Neural cell (in vitro differentiated cells): Measurements from ENCODE around the gene ZFPM1. TPM values are rescaled to one million over a fixed set of nuclear protein-coding genes. Genes with fewer than 3 reads are reported as not detected.

Source experiments
- H2AFZ ChIP-seq: fragments of 200-600, 300-800 bp; sonication (generic), shearing (Covaris generic); 2 replicates; pipeline ENCODE4 v1.6.0; 2014; ENCODE audit warnings: low read depth, mild to moderate bottlenecking, antibody characterized with exemption, low read length, moderate library complexity
- H3F3A ChIP-seq: fragments of 200-600 bp; shearing (Covaris generic); 2 replicates; pipeline ENCODE4 v1.6.1; 2016; ENCODE audit warnings: mild to moderate bottlenecking, moderate library complexity, mixed read lengths, antibody characterized with exemption, low read length; ENCODE audit not compliant: insufficient read depth, poor library complexity, severe bottlenecking
- H3K27ac ChIP-seq: fragments of 200-600, 300-800 bp; sonication (generic), shearing (Covaris generic); 2 replicates; pipeline ENCODE4 v1.5.1; 2014; ENCODE audit warnings: mild to moderate bottlenecking, low read length, moderate library complexity
- H3K27me3 ChIP-seq: fragments of 300-800, 200-600 bp; sonication (generic), shearing (Covaris generic); 2 replicates; pipeline ENCODE4 v1.6.0; 2014; ENCODE audit warnings: mild to moderate bottlenecking, low read depth, low read length, moderate library complexity; ENCODE audit not compliant: insufficient read depth
- H3K36me3 ChIP-seq: fragments of 300-800, 200-600 bp; sonication (generic), shearing (Covaris generic); 2 replicates; pipeline ENCODE4 v1.5.1; 2014; ENCODE audit warnings: mild to moderate bottlenecking, antibody characterized with exemption, low read length, moderate library complexity; ENCODE audit not compliant: insufficient read depth
- H3K4me2 ChIP-seq: fragments of 300-800, 200-600 bp; sonication (generic), shearing (Covaris generic); 2 replicates; pipeline ENCODE4 v1.6.0; 2014; ENCODE audit warnings: mild to moderate bottlenecking, low read length
- H3K4me3 ChIP-seq: fragments of 300-800, 200-600 bp; sonication (generic), shearing (Covaris generic); 2 replicates; pipeline ENCODE4 v1.5.1; 2014; ENCODE audit warnings: mild to moderate bottlenecking, low read length, moderate library complexity
- H3K79me2 ChIP-seq: fragments of 200-600 bp; shearing (Covaris generic); replicated peaks from 2 replicates; pipeline ENCODE4 v1.6.0; 2014; ENCODE audit warnings: mild to moderate bottlenecking, low read length, moderate library complexity; ENCODE audit not compliant: insufficient read depth
- H3K9ac ChIP-seq: fragments of 300-800, 200-600 bp; sonication (generic), shearing (Covaris generic); 2 replicates; pipeline ENCODE4 v1.6.1; 2016; ENCODE audit warnings: mild to moderate bottlenecking, low read length, mixed read lengths
- H3K9me2 ChIP-seq: fragments of 200-600 bp; shearing (Covaris generic); 2 replicates; pipeline ENCODE4 v1.6.1; 2016; ENCODE audit warnings: mild to moderate bottlenecking, low read length, mixed read lengths; ENCODE audit not compliant: insufficient read depth
- H3K9me3 ChIP-seq: fragments of 200-600, 300-800 bp; sonication (generic), shearing (Covaris generic); 2 replicates; pipeline ENCODE4 v1.6.1; 2016; ENCODE audit warnings: mild to moderate bottlenecking, mixed run types, low read length, moderate library complexity, mixed read lengths
- H4K20me1 ChIP-seq: fragments of 200-600 bp; shearing (Covaris generic); 2 replicates; pipeline ENCODE4 v1.6.1; 2016; ENCODE audit warnings: mild to moderate bottlenecking, mixed run types; ENCODE audit not compliant: insufficient read depth
- CTCF ChIP-seq: fragments of 450-650 bp; IDR thresholded peaks from 2 replicates; pipeline ENCODE4 v1.5.1; 2014; ENCODE audit warnings: antibody characterized with exemption, mild to moderate bottlenecking, moderate library complexity; ENCODE audit not compliant: poor library complexity, severe bottlenecking
- EP300 ChIP-seq: fragments of 450-650 bp; conservative IDR thresholded peaks from 2 replicates; pipeline ENCODE4 v1.6.1; 2014; ENCODE audit warnings: antibody characterized with exemption, mild to moderate bottlenecking, moderate library complexity; ENCODE audit not compliant: poor library complexity, severe bottlenecking
- EZH2 ChIP-seq: fragments of 200-600, 300-800 bp; shearing (Covaris generic), sonication (generic); IDR thresholded peaks from 2 replicates; pipeline ENCODE4 v1.6.1; 2014; ENCODE audit warnings: antibody characterized with exemption, low read length, borderline replicate concordance, mild to moderate bottlenecking; ENCODE audit not compliant: insufficient read depth, poor library complexity, severe bottlenecking
- MXI1 ChIP-seq: fragments of 450-650 bp; conservative IDR thresholded peaks from 2 replicates; pipeline ENCODE4 v1.6.1; 2014; ENCODE audit warnings: antibody characterized with exemption, mild to moderate bottlenecking; ENCODE audit not compliant: poor library complexity, severe bottlenecking
- POLR2AphosphoS5 ChIP-seq: IDR thresholded peaks from 2 replicates; pipeline ENCODE4 v1.6.1; 2012
- RAD21 ChIP-seq: fragments of 450-650 bp; conservative IDR thresholded peaks from 2 replicates; pipeline ENCODE4 v1.6.1; 2014; ENCODE audit warnings: antibody characterized with exemption, mild to moderate bottlenecking, moderate library complexity
- SMC3 ChIP-seq: fragments of 450-650 bp; conservative IDR thresholded peaks from 2 replicates; pipeline ENCODE4 v1.6.1; 2014; ENCODE audit warnings: antibody characterized with exemption, mild to moderate bottlenecking, moderate library complexity; ENCODE audit not compliant: poor library complexity
- TAF1 ChIP-seq: IDR thresholded peaks from 2 replicates; pipeline ENCODE4 v1.6.1; 2012; ENCODE audit warnings: low read depth
- polyA plus RNA-seq: library from polyadenylated mRNA; depleted of rRNA; stranded (reverse); fragments of >200 nt; gene quantifications from 2 replicates; pipeline ENCODE4 v1.2.3, GENCODE V29; 2014
- TF ChIP-seq, protein P1 (sequence below): IDR thresholded peaks from 2 replicates; pipeline ENCODE4 v1.6.1; 2012; ENCODE audit warnings: borderline replicate concordance

The ZFPM1 gene
- polyA plus RNA-seq, 1 donor from 2014 or later: 0.41 TPM

- Histone ChIP-seq H3K36me3 (no peaks in the 10 kb centered on the region), H3K4me2 (no peak overlapping the region), H4K20me1 (no peaks in the 10 kb centered on the region), H3K9ac (peak overlapping the region; percentile 38), H3K27ac (no peak overlapping the region), H3K4me3 (no peak overlapping the region), H3K79me2 (no peaks in the 10 kb centered on the region), H3F3A (no peaks in the 10 kb centered on the region), H3K27me3 (no peaks in the 10 kb centered on the region), H3K9me3 (no peaks in the 10 kb centered on the region), H2AFZ (no peak overlapping the region), H3K9me2 (no peaks in the 10 kb centered on the region)
- TF ChIP-seq CTCF (peak; percentile 68), TAF1 (no peak), SMC3 (peak; percentile 69), RAD21 (peak; percentile 67)
These were observed 108.6 kb downstream of the ZFPM1 start for GRCh38 chr16:88561485-88562359.

- no peaks in the 10 kb centered on the region for H3K9me2 ChIP-seq
- no peak overlapping the region for H3K9ac ChIP-seq
- H3K36me3 ChIP-seq: no peaks in the 10 kb centered on the region
- no peak overlapping the region for H2AFZ ChIP-seq
- no peaks in the 10 kb centered on the region for H3K27me3 ChIP-seq
- no peaks in the 10 kb centered on the region for H4K20me1 ChIP-seq
- H3K79me2 ChIP-seq: peaks cover 6% of the 10 kb centered on the region
- H3K9me3 ChIP-seq: no peaks in the 10 kb centered on the region
- no peak overlapping the region for H3K4me2 ChIP-seq
- H3K27ac ChIP-seq: no peak overlapping the region
- no peak overlapping the region for H3K4me3 ChIP-seq
- H3F3A ChIP-seq: no peaks in the 10 kb centered on the region
- TF ChIP-seq CTCF (no peak), MXI1 (no peak), SMC3 (no peak), EP300 (no peak), TAF1 (no peak), POLR2AphosphoS5 (no peak), RAD21 (no peak), EZH2 (no peak)
- TF ChIP-seq, protein P1, sequence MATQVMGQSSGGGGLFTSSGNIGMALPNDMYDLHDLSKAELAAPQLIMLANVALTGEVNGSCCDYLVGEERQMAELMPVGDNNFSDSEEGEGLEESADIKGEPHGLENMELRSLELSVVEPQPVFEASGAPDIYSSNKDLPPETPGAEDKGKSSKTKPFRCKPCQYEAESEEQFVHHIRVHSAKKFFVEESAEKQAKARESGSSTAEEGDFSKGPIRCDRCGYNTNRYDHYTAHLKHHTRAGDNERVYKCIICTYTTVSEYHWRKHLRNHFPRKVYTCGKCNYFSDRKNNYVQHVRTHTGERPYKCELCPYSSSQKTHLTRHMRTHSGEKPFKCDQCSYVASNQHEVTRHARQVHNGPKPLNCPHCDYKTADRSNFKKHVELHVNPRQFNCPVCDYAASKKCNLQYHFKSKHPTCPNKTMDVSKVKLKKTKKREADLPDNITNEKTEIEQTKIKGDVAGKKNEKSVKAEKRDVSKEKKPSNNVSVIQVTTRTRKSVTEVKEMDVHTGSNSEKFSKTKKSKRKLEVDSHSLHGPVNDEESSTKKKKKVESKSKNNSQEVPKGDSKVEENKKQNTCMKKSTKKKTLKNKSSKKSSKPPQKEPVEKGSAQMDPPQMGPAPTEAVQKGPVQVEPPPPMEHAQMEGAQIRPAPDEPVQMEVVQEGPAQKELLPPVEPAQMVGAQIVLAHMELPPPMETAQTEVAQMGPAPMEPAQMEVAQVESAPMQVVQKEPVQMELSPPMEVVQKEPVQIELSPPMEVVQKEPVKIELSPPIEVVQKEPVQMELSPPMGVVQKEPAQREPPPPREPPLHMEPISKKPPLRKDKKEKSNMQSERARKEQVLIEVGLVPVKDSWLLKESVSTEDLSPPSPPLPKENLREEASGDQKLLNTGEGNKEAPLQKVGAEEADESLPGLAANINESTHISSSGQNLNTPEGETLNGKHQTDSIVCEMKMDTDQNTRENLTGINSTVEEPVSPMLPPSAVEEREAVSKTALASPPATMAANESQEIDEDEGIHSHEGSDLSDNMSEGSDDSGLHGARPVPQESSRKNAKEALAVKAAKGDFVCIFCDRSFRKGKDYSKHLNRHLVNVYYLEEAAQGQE: no peak
These were observed 113.1 kb downstream of the ZFPM1 start for GRCh38 chr16:88566158-88566557.
